Measurements from ENCODE around the gene MERTK.

- TF ChIP-seq GATA2 (IDR thresholded peaks at IDR 0.05; ENCODE audit: low read depth, low read length) (no peak), GATA3 (IDR thresholded peaks at IDR 0.05; ENCODE audit: low read depth, low read length) (no peak)
Observed at GRCh38 chr2:111897924-111898702, at the start of gene MERTK.

Measured in SH-SY5Y (cell line).